ENCODE data around the gene ARID5A. TPM values are rescaled to one million over a fixed set of nuclear protein-coding genes. Genes with fewer than 3 reads are reported as not detected.

The ARID5A gene
- total and polyA plus RNA-seq, 2 of the 13 experiments (the other 11 are each of a cell fraction or from before 2014, with no cell fraction given), result 6.0 to 9.5 TPM

GRCh38 chr2:96501886-96502810, 34.4 kb upstream of the ARID5A start (continued):
- TF ChIP-seq, protein P1, sequence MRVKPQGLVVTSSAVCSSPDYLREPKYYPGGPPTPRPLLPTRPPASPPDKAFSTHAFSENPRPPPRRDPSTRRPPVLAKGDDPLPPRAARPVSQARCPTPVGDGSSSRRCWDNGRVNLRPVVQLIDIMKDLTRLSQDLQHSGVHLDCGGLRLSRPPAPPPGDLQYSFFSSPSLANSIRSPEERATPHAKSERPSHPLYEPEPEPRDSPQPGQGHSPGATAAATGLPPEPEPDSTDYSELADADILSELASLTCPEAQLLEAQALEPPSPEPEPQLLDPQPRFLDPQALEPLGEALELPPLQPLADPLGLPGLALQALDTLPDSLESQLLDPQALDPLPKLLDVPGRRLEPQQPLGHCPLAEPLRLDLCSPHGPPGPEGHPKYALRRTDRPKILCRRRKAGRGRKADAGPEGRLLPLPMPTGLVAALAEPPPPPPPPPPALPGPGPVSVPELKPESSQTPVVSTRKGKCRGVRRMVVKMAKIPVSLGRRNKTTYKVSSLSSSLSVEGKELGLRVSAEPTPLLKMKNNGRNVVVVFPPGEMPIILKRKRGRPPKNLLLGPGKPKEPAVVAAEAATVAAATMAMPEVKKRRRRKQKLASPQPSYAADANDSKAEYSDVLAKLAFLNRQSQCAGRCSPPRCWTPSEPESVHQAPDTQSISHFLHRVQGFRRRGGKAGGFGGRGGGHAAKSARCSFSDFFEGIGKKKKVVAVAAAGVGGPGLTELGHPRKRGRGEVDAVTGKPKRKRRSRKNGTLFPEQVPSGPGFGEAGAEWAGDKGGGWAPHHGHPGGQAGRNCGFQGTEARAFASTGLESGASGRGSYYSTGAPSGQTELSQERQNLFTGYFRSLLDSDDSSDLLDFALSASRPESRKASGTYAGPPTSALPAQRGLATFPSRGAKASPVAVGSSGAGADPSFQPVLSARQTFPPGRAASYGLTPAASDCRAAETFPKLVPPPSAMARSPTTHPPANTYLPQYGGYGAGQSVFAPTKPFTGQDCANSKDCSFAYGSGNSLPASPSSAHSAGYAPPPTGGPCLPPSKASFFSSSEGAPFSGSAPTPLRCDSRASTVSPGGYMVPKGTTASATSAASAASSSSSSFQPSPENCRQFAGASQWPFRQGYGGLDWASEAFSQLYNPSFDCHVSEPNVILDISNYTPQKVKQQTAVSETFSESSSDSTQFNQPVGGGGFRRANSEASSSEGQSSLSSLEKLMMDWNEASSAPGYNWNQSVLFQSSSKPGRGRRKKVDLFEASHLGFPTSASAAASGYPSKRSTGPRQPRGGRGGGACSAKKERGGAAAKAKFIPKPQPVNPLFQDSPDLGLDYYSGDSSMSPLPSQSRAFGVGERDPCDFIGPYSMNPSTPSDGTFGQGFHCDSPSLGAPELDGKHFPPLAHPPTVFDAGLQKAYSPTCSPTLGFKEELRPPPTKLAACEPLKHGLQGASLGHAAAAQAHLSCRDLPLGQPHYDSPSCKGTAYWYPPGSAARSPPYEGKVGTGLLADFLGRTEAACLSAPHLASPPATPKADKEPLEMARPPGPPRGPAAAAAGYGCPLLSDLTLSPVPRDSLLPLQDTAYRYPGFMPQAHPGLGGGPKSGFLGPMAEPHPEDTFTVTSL (CRISPR knock-in tag; IDR thresholded peaks at IDR 0.05; ENCODE audit: borderline replicate concordance), result no peak
- TF ChIP-seq NKX3-1 (CRISPR knock-in tag; IDR thresholded peaks at IDR 0.05), result no peak
- no peak for TF ChIP-seq ZNF235 (CRISPR knock-in tag; IDR thresholded peaks at IDR 0.05; ENCODE audit: borderline replicate concordance)
- TF ChIP-seq, protein P2, sequence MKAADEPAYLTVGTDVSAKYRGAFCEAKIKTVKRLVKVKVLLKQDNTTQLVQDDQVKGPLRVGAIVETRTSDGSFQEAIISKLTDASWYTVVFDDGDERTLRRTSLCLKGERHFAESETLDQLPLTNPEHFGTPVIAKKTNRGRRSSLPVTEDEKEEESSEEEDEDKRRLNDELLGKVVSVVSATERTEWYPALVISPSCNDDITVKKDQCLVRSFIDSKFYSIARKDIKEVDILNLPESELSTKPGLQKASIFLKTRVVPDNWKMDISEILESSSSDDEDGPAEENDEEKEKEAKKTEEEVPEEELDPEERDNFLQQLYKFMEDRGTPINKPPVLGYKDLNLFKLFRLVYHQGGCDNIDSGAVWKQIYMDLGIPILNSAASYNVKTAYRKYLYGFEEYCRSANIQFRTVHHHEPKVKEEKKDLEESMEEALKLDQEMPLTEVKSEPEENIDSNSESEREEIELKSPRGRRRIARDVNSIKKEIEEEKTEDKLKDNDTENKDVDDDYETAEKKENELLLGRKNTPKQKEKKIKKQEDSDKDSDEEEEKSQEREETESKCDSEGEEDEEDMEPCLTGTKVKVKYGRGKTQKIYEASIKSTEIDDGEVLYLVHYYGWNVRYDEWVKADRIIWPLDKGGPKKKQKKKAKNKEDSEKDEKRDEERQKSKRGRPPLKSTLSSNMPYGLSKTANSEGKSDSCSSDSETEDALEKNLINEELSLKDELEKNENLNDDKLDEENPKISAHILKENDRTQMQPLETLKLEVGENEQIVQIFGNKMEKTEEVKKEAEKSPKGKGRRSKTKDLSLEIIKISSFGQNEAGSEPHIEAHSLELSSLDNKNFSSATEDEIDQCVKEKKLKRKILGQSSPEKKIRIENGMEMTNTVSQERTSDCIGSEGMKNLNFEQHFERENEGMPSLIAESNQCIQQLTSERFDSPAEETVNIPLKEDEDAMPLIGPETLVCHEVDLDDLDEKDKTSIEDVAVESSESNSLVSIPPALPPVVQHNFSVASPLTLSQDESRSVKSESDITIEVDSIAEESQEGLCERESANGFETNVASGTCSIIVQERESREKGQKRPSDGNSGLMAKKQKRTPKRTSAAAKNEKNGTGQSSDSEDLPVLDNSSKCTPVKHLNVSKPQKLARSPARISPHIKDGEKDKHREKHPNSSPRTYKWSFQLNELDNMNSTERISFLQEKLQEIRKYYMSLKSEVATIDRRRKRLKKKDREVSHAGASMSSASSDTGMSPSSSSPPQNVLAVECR (CRISPR knock-in tag; IDR thresholded peaks at IDR 0.05; ENCODE audit: borderline replicate concordance), result peak; percentile 44; the same call in 1 of the 2 replicates
- peak; percentile 44; the same call in 1 of the 2 replicates for TF ChIP-seq FOXA3 (CRISPR knock-in tag; IDR thresholded peaks at IDR 0.05)
- no peak for TF ChIP-seq LBX2 (CRISPR knock-in tag; IDR thresholded peaks at IDR 0.05; ENCODE audit: borderline replicate concordance)
- no peak for TF ChIP-seq PAWR (CRISPR knock-in tag; IDR thresholded peaks at IDR 0.05; ENCODE audit: borderline replicate concordance)
- TF ChIP-seq KMT2A (CRISPR knock-in tag; IDR thresholded peaks at IDR 0.05), result no peak
- TF ChIP-seq SMAD3 (CRISPR knock-in tag; IDR thresholded peaks at IDR 0.05), result no peak
- no peak for TF ChIP-seq HOXA5 (CRISPR knock-in tag; IDR thresholded peaks at IDR 0.05)
- TF ChIP-seq GABPB1 (CRISPR knock-in tag; IDR thresholded peaks at IDR 0.05), result peak; percentile 50
- TF ChIP-seq ARID2 (CRISPR knock-in tag; IDR thresholded peaks at IDR 0.05; ENCODE audit: borderline replicate concordance), result no peak; the same call in 1 of the 2 replicates
- no peak for TF ChIP-seq ZNF10 (CRISPR knock-in tag; IDR thresholded peaks at IDR 0.05; ENCODE audit: borderline replicate concordance, low read depth)
- peak; percentile 65; the same call in 1 of the 2 replicates for TF ChIP-seq FOXO1 (CRISPR knock-in tag; IDR thresholded peaks at IDR 0.05)
- TF ChIP-seq HNRNPK (IDR thresholded peaks at IDR 0.05; ENCODE audit: low read depth, low read length, poor library complexity, severe bottlenecking), result no peak
- TF ChIP-seq ISL2 (CRISPR knock-in tag; IDR thresholded peaks at IDR 0.05), result no peak
- TF ChIP-seq ZBTB7A (CRISPR knock-in tag; IDR thresholded peaks at IDR 0.05), result peak; percentile 67; the same call in 1 of the 2 replicates
